ENCODE measurements around the gene ZNF800. TPM values are rescaled to one million over a fixed set of nuclear protein-coding genes. Genes with fewer than 3 reads are reported as not detected.
A peak's percentile ranks its signal among the peaks of the same experiment; 100 is the strongest.

ZNF800 gene
- total and polyA plus RNA-seq, 2 of the 8 experiments (the other 6 are each of a cell fraction or from before 2014, with no cell fraction given): 1.0 to 6.5 TPM

GRCh38 chr7:127346575-127347256 lies 45.8 kb downstream of the ZNF800 start:
- no peaks in the 10 kb centered on the region for H3K79me1 ChIP-seq (ENCODE audit: low read depth, low read length)
- CTCF ChIA-PET (ENCODE audit: partially characterized antibody): interaction anchor here (0.7 to 1.8 kb wide), 7 partner anchors 8 to 60 kb away, joined by 3 to 7 read pairs (median 3); no protein-coding TSS in a partner anchor
- no peak overlapping the region for H3K23ac ChIP-seq (ENCODE audit: insufficient read length)
- no peak overlapping the region for H3K9ac ChIP-seq (replicated peaks in 1 of 4; ENCODE audit: extremely low read depth in 1 of 4, low read depth in 3 of 4, low read length in 3 of 4)
- H2BK20ac ChIP-seq (ENCODE audit: low read length): no peak overlapping the region
- TF ChIP-seq EZH2 (IDR thresholded peaks at IDR 0.05; ENCODE audit: low read depth, low read length, severe bottlenecking) (peak; percentile 12), JUN (IDR thresholded peaks at IDR 0.05; ENCODE audit: low read depth, low read length) (no peak), EGR1 (IDR thresholded peaks at IDR 0.05; ENCODE audit: borderline replicate concordance, low read depth, low read length) (no peak), CHD1 (IDR thresholded peaks at IDR 0.05; ENCODE audit: low read depth, low read length) (no peak), SIRT6 (IDR thresholded peaks at IDR 0.05; ENCODE audit: low read length) (no peak)
- no peaks in the 10 kb centered on the region for H4K20me1 ChIP-seq (replicated peaks in 1 of 2; ENCODE audit: control insufficient read depth in 1 of 2, insufficient read depth in 2 of 2, low read length in 2 of 2)
- H3K4ac ChIP-seq (replicated peaks; ENCODE audit: insufficient read length, low read depth, low read length): no peak overlapping the region
- POLR2A ChIA-PET (ENCODE audit: partially characterized antibody): no interaction called here
- H3K4me2 ChIP-seq (ENCODE audit: insufficient read depth in 1 of 2, low read depth in 2 of 2, low read length in 2 of 2): peak overlapping the region in 1 of 2 experiments; percentile 23; a peak in 1 of 4 replicates
- H3K4me3 ChIP-seq (ENCODE audit: extremely low read depth in 1 of 4, insufficient read depth in 2 of 4, low read depth in 3 of 4, low read length in 4 of 4): no peak overlapping the region
- FAIRE-seq: no peak
- no peak overlapping the region for H4K5ac ChIP-seq (ENCODE audit: insufficient read length, low read depth, low read length)
- H3K14ac ChIP-seq (ENCODE audit: insufficient read length): no peak overlapping the region
- peaks cover 7 to 26% (median 16%) of the 10 kb centered on the region in 4 experiments for H3K27me3 ChIP-seq (replicated peaks in 1 of 4; ENCODE audit: control insufficient read depth in 3 of 4, extremely low read depth in 1 of 4, insufficient read depth in 3 of 4, low read length in 3 of 4)
- H4K8ac ChIP-seq (ENCODE audit: extremely low read depth, insufficient read depth, low read length): no peak overlapping the region
- H2AK5ac ChIP-seq (ENCODE audit: low read depth, low read length): no peak overlapping the region
- no peaks in the 10 kb centered on the region for H3K79me2 ChIP-seq (ENCODE audit: control insufficient read depth in 1 of 2, insufficient read depth in 2 of 2, low read length in 2 of 2)
- no peak for DNase-seq (ENCODE audit: low read depth in 1 of 2, low spot score in 2 of 2)
- H2BK120ac ChIP-seq (replicated peaks; ENCODE audit: low read depth, low read length): no peak overlapping the region
- H3K36me3 ChIP-seq (ENCODE audit: control insufficient read depth in 2 of 4, insufficient read depth in 4 of 4, low read length in 3 of 4): no peaks in the 10 kb centered on the region; a peak in 1 of 8 replicates
- no peaks in the 10 kb centered on the region for H3K9me3 ChIP-seq (ENCODE audit: insufficient read depth in 2 of 2, low read depth in 1 of 2, low read length in 1 of 2)
- H3K23me2 ChIP-seq (ENCODE audit: low read depth, low read length): no peaks in the 10 kb centered on the region
- H3K4me1 ChIP-seq (replicated peaks in 1 of 4; ENCODE audit: control insufficient read depth in 3 of 4, insufficient read depth in 4 of 4, low read length in 3 of 4): peaks cover 0 to 2% (median under 1%) of the 10 kb centered on the region in 4 experiments; a peak in 1 of 7 replicates
- no peak overlapping the region for H2AFZ ChIP-seq (ENCODE audit: low read length)
- H4K91ac ChIP-seq (replicated peaks; ENCODE audit: insufficient read length, low read length): no peak overlapping the region
- no peak overlapping the region for H3K27ac ChIP-seq (ENCODE audit: low read depth, low read length)
- no peak overlapping the region for H2BK15ac ChIP-seq (ENCODE audit: low read length)
- no peak overlapping the region for H2BK5ac ChIP-seq (ENCODE audit: low read depth, low read length)
- WGBS, 2 experiments (ENCODE audit: extremely low coverage in 1 of 2, insufficient coverage in 1 of 2, insufficient read length in 1 of 2, insufficient replicate concordance in 2 of 2, low coverage in 1 of 2, low lambda C conversion rate in 2 of 2, missing lambda C conversion rate in 1 of 2): 90% methylated on average over 9 of the region's 9 CpGs; no CpG with 5 or more reads in 1 of the 2 experiments
- H3K18ac ChIP-seq (ENCODE audit: extremely low read depth, low read length): no peak overlapping the region
- no peak overlapping the region for H3K56ac ChIP-seq (replicated peaks; ENCODE audit: insufficient read length, low read depth, low read length)
- 0 out of 2 replicates have a peak overlapping the region, but pooled peaks have one; percentile 28 for H2BK12ac ChIP-seq (ENCODE audit: low read depth, low read length)
